Gastrocnemius medialis (tissue), 4 donors: ENCODE measurements around the gene ZDHHC18.

Source experiments
- CTCF ChIP-seq, 5 experiments: fragments of 450-650 bp in 3 of 5; fragments of 200-600 bp in 2 of 5; sonication (generic) in 2 of 5; IDR thresholded peaks in 4 of 5; conservative IDR thresholded peaks in 1 of 5; 1 replicate in 4 of 5; 2 replicates in 1 of 5; pipeline ENCODE4 v1.5.1; 2016 to 2019; ENCODE audit warnings: antibody characterized with exemption in 5 of 5, mild to moderate bottlenecking in 3 of 5, moderate library complexity in 3 of 5
- POLR2A ChIP-seq, 2 donors: fragments of 450-650 bp; IDR thresholded peaks; one replicate each; pipeline ENCODE4 v1.6.1; 2017; ENCODE audit warnings: antibody characterized with exemption in 2 of 2, mild to moderate bottlenecking in 2 of 2, moderate library complexity in 2 of 2

GRCh38 chr1:26894263-26894662 is 67.8 kb downstream of the ZDHHC18 start:
- TF ChIP-seq CTCF (IDR thresholded peaks at IDR 0.05 in 4 of 5, conservative IDR thresholded peaks at IDR 0.05 in 1 of 5) (no peak), POLR2A (IDR thresholded peaks at IDR 0.05) (no peak)
